Naive thymus-derived CD4-positive, alpha-beta T cell (primary cell): Measurements from ENCODE around the gene SGMS2. TPM values are rescaled to one million over a fixed set of nuclear protein-coding genes. Genes with fewer than 3 reads are reported as not detected.

Experiments
- ATAC-seq: fragments of 150-1000 bp; cut with Tn5 transposase; 2 replicates; pipeline ENCODE4 v1.10.0; 2021; ENCODE audit warnings: mild to moderate bottlenecking, moderate library complexity
- CTCF ChIA-PET: fragments of 350-600 bp; sonication (Branson Sonifier 250); formaldehyde crosslinking; loops from one replicate; lab custom pipeline; 2021; ENCODE audit warnings: antibody characterized with exemption; lab: Charles Lee
- POLR2A ChIA-PET: fragments of 350-600 bp; sonication (Branson Sonifier 250); formaldehyde crosslinking; loops from one replicate; lab custom pipeline; 2021; ENCODE audit warnings: antibody characterized with exemption, inconsistent platforms; lab: Charles Lee
- DNase-seq, 9 donors: peaks; one replicate each; pipeline versions ENCODE4 v3.0.0 to v3.0.0-alpha.2; 2020 to 2022; ENCODE audit warnings: mixed read lengths in 1 of 9
- H3K27ac ChIP-seq: one replicate; pipeline ENCODE4 v1.7.0; 2013; ENCODE audit warnings: mild to moderate bottlenecking, low read depth, low read length, moderate library complexity
- H3K27me3 ChIP-seq, 2 donors: one replicate each; pipeline ENCODE4 v1.7.0; 2013; ENCODE audit warnings: low read length in 2 of 2, mild to moderate bottlenecking in 2 of 2, moderate library complexity in 2 of 2; ENCODE audit not compliant: control insufficient read depth in 2 of 2, insufficient read depth in 2 of 2
- H3K36me3 ChIP-seq, 3 experiments: 1 replicate in 2 of 3; 2 replicates in 1 of 3; pipeline ENCODE4 v1.7.0; 2013; ENCODE audit warnings: low read length in 3 of 3, mild to moderate bottlenecking in 3 of 3, moderate library complexity in 1 of 3; ENCODE audit not compliant: insufficient read depth in 3 of 3, control insufficient read depth in 2 of 3
- H3K4me1 ChIP-seq, 2 donors: one replicate each; pipeline ENCODE4 v1.7.0; 2013; ENCODE audit warnings: low read length in 2 of 2, mild to moderate bottlenecking in 2 of 2, moderate library complexity in 1 of 2; ENCODE audit not compliant: control insufficient read depth in 2 of 2, insufficient read depth in 2 of 2
- H3K4me3 ChIP-seq: 2 replicates; pipeline ENCODE4 v1.7.0; 2013; ENCODE audit warnings: mild to moderate bottlenecking, low read length
- H3K9me3 ChIP-seq, 3 experiments: 1 replicate in 2 of 3; 2 replicates in 1 of 3; pipeline ENCODE4 v1.7.0; 2013; ENCODE audit warnings: low read length in 3 of 3; ENCODE audit not compliant: control insufficient read depth in 2 of 3
- H3K27ac Mint-ChIP-seq, 9 donors: one replicate each; pipeline ENCODE4 v1.8.0; 2020 to 2022; ENCODE audit warnings: mixed read lengths in 9 of 9, mild to moderate bottlenecking in 8 of 9, moderate library complexity in 5 of 9, inconsistent platforms in 2 of 9
- H3K27me3 Mint-ChIP-seq, 5 donors: one replicate each; pipeline ENCODE4 v1.8.0; 2021 to 2022; ENCODE audit warnings: mixed read lengths in 5 of 5, mild to moderate bottlenecking in 1 of 5
- H3K36me3 Mint-ChIP-seq, 5 donors: one replicate each; pipeline ENCODE4 v1.8.0; 2020 to 2022; ENCODE audit warnings: mixed read lengths in 5 of 5, mild to moderate bottlenecking in 3 of 5, inconsistent platforms in 1 of 5
- H3K4me1 Mint-ChIP-seq, 7 donors: one replicate each; pipeline ENCODE4 v1.8.0; 2020 to 2022; ENCODE audit warnings: mixed read lengths in 7 of 7, mild to moderate bottlenecking in 3 of 7, inconsistent platforms in 1 of 7
- H3K4me3 Mint-ChIP-seq, 10 donors: one replicate each; pipeline ENCODE4 v1.8.0; 2020 to 2022; ENCODE audit warnings: mild to moderate bottlenecking in 10 of 10, mixed read lengths in 10 of 10, moderate library complexity in 6 of 10, inconsistent platforms in 2 of 10
- H3K9me3 Mint-ChIP-seq, 11 donors: one replicate each; pipeline ENCODE4 v1.8.0; 2020 to 2022; ENCODE audit warnings: mixed read lengths in 11 of 11, mild to moderate bottlenecking in 4 of 11, inconsistent platforms in 1 of 11, moderate library complexity in 1 of 11
- intact Hi-C, 2 donors: fragments of 100-400 bp; cut with micrococcal nuclease; formaldehyde crosslinking; loops; one replicate each; pipeline ENCODE4 v1.15.1; 2023
- polyA plus RNA-seq, 2 donors: library from polyadenylated mRNA; unstranded; fragments of 300-500 nt; fragmentation: Illumina TruSeq; gene quantifications; one replicate each; pipeline ENCODE4 v1.2.3, GENCODE V29; 2021
- total RNA-seq, 6 experiments: library from RNA in 5 of 6; stranded (reverse) in 5 of 6; gene quantifications; 1 replicate in 5 of 6; 2 replicates in 1 of 6; pipeline ENCODE4 v1.2.3 and lab custom pipeline; 2021 to 2026

Gene SGMS2
- total and polyA plus RNA-seq, 7 experiments from 2014 or later: 0.24 to 3.5 (median 0.36) TPM; not detected in 4

- Mint-ChIP-seq H3K27me3 (peaks cover 0 to 10% (median 0%) of the 10 kb centered on the region in 5 donors), H3K27ac (peak overlapping the region in 2 of 9 donors; percentile 1 to 10), H3K4me1 (peaks cover 25 to 51% (median 42%) of the 10 kb centered on the region in 7 donors), H3K9me3 (no peaks in the 10 kb centered on the region), H3K36me3 (peaks cover 4 to 23% (median 16%) of the 10 kb centered on the region in 5 donors), H3K4me3 (no peak overlapping the region)
- peaks cover 8 to 12% of the 10 kb centered on the region in 2 donors for H3K4me1 ChIP-seq
- no peaks in the 10 kb centered on the region for H3K9me3 ChIP-seq
- H3K27me3 ChIP-seq: no peaks in the 10 kb centered on the region
- CTCF ChIA-PET: no interaction called here
- no peak overlapping the region for H3K4me3 ChIP-seq
- no peaks in the 10 kb centered on the region for H3K36me3 ChIP-seq
- intact Hi-C loops: no loop called here
- POLR2A ChIA-PET: no interaction called here
- DNase-seq: no peak
- no peak for ATAC-seq
- H3K27ac ChIP-seq: no peak overlapping the region
Measured at GRCh38 chr4:107935246-107935645, 110.5 kb downstream of the SGMS2 start.

DNA sequence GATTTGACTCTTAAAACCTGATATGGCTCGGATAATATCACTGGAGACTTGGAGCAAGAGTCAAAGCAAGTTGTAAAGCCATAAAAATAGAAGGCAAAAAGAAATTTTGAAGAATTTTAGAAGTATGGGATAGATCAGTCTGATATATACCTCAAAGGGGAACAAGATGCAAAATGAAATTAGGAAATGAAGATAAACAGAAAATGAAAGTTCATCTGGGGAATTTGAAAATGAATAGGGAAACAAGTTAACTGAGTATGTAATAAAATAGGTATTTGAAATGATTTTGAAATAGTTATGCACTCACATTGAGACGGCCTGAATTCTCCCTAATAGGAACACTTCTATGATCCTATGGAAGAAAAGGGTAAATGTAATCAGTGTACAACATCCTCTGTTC lies 112.3 kb downstream of the SGMS2 start:
- DNase-seq (no peak), ATAC-seq (no peak)
- peaks cover 18 to 41% (median 35%) of the 10 kb centered on the region in 7 donors for H3K4me1 Mint-ChIP-seq
- intact Hi-C loops: no loop called here
- H3K9me3 ChIP-seq: no peaks in the 10 kb centered on the region
- no peak overlapping the region for H3K4me3 ChIP-seq
- peaks cover 0 to 3% (median 0%) of the 10 kb centered on the region in 5 donors for H3K27me3 Mint-ChIP-seq
- H3K4me1 ChIP-seq: peaks cover 6 to 8% of the 10 kb centered on the region in 2 donors
- POLR2A ChIA-PET: interaction anchor here (0.7 kb wide), 1 partner anchor 600 kb away, joined by 3 read pairs; no protein-coding TSS in a partner anchor
- CTCF ChIA-PET: no interaction called here
- no peak overlapping the region for H3K27ac ChIP-seq
- H3K36me3 Mint-ChIP-seq: peaks cover 4 to 26% (median 16%) of the 10 kb centered on the region in 5 donors
- H3K27ac Mint-ChIP-seq: no peak overlapping the region
- no peaks in the 10 kb centered on the region for H3K36me3 ChIP-seq
- no peaks in the 10 kb centered on the region for H3K9me3 Mint-ChIP-seq
- peak overlapping the region in 4 of 10 donors; percentile 14 to 65 (median 48) for H3K4me3 Mint-ChIP-seq
- H3K27me3 ChIP-seq: no peaks in the 10 kb centered on the region

DNA sequence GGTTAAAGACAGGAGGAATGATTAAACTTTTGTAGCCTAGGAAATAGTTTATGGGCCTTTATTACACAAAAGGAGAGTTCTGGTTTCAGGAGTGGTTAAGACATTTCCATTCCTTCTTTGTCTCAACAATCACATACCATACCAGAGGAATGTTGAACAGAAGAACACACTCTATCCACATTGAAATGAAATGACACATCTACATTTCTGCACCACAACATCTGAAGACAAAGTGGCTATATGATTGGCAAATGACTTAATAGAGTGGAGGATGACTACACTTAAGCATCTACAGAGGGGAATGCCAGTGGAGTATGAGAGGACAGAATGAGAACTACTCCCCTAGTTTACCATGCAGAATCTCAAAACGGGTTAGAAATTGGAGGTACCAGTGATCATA lies 114.6 kb downstream of the SGMS2 start:
- H3K27ac ChIP-seq: no peak overlapping the region
- no peaks in the 10 kb centered on the region for H3K36me3 ChIP-seq
- CTCF ChIA-PET: no interaction called here
- Mint-ChIP-seq H3K4me3 (no peak overlapping the region), H3K27me3 (no peaks in the 10 kb centered on the region), H3K27ac (no peak overlapping the region), H3K4me1 (peaks cover 7 to 18% (median 12%) of the 10 kb centered on the region in 7 donors), H3K9me3 (peaks cover 0 to 4% (median 0%) of the 10 kb centered on the region in 11 donors), H3K36me3 (peaks cover 4 to 38% (median 26%) of the 10 kb centered on the region in 5 donors)
- no peak overlapping the region for H3K4me3 ChIP-seq
- no peak for DNase-seq
- no peaks in the 10 kb centered on the region for H3K4me1 ChIP-seq
- intact Hi-C loops: no loop called here
- H3K27me3 ChIP-seq: no peaks in the 10 kb centered on the region
- H3K9me3 ChIP-seq: no peaks in the 10 kb centered on the region
- POLR2A ChIA-PET: no interaction called here
- ATAC-seq: no peak

GRCh38 chr4:107945809-107946208 lies 121.1 kb downstream of the SGMS2 start:
- peaks cover 3 to 65% (median 42%) of the 10 kb centered on the region in 5 donors for H3K36me3 Mint-ChIP-seq
- H3K4me3 Mint-ChIP-seq: no peak overlapping the region

DNA sequence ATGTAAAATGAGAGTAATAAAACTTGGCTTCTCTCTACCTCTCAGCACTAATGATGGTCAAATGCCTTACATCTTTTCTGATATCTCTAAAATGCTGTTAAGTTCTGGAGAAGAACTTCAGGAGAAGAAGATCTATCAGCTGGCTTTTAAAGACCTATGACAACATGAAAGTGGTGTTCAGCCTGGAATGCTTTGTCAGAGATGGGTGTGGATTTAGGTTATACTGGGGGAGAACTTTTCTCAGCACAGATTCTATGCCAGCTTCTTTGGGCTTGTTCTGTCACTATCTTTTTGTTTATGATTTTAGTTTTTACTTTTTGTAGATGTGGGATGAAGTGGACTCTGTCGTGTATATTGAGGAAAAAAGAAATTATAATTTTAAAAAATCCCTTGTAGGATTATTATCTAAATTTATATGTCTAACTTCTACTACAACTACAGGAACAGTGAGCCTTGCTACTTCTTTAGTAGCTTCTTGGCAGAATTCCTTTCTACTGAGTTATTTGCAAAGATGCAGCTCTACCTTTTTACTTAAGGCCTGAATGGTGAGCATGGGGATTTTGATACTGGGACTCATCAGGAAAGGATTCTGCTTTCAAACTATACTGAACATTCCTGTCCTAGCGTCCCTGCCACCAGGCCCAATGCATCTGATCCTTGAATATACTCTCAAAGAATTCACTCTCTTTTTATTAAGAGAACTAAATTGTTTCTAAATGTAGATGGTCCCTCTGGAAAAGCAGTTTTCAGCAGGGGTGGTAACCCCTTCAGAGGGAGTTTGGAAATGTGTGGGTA lies 126.2 kb downstream of the SGMS2 start:
- DNase-seq (no peak), ATAC-seq (no peak)
- intact Hi-C loops: no loop called here
- Histone ChIP-seq H3K4me3 (no peak overlapping the region), H3K27ac (no peak overlapping the region), H3K36me3 (peaks cover 0 to 21% (median 0%) of the 10 kb centered on the region in 3 experiments), H3K4me1 (no peaks in the 10 kb centered on the region), H3K27me3 (no peaks in the 10 kb centered on the region), H3K9me3 (peaks cover 0 to 8% (median 0%) of the 10 kb centered on the region in 3 experiments)
- H3K27me3 Mint-ChIP-seq: no peaks in the 10 kb centered on the region
- peaks cover 0 to 10% (median 8%) of the 10 kb centered on the region in 11 donors for H3K9me3 Mint-ChIP-seq
- peaks cover 3 to 58% (median 44%) of the 10 kb centered on the region in 5 donors for H3K36me3 Mint-ChIP-seq
- H3K4me3 Mint-ChIP-seq: no peak overlapping the region
- H3K27ac Mint-ChIP-seq: no peak overlapping the region
- H3K4me1 Mint-ChIP-seq: no peaks in the 10 kb centered on the region
- POLR2A ChIA-PET: no interaction called here
- CTCF ChIA-PET: no interaction called here

More at GRCh38 chr4:107945809-107946208, 121.1 kb downstream of the SGMS2 start:
- no peaks in the 10 kb centered on the region for H3K27me3 ChIP-seq
- CTCF ChIA-PET: interaction anchor here (0.6 kb wide), 1 partner anchor 67 kb away, joined by 4 read pairs; no protein-coding TSS in a partner anchor
- H3K9me3 Mint-ChIP-seq: peaks cover 0 to 4% (median 0%) of the 10 kb centered on the region in 11 donors
- intact Hi-C loops: no loop called here
- H3K4me1 Mint-ChIP-seq: no peaks in the 10 kb centered on the region
- peaks cover 0 to 28% (median 0%) of the 10 kb centered on the region in 3 experiments for H3K36me3 ChIP-seq
- POLR2A ChIA-PET: no interaction called here
- no peak overlapping the region for H3K27ac ChIP-seq
- no peak overlapping the region for H3K4me3 ChIP-seq
- H3K27ac Mint-ChIP-seq: no peak overlapping the region
- no peaks in the 10 kb centered on the region for H3K4me1 ChIP-seq
- DNase-seq: no peak
- no peaks in the 10 kb centered on the region for H3K9me3 ChIP-seq
- H3K27me3 Mint-ChIP-seq: no peaks in the 10 kb centered on the region
- ATAC-seq: no peak

DNA sequence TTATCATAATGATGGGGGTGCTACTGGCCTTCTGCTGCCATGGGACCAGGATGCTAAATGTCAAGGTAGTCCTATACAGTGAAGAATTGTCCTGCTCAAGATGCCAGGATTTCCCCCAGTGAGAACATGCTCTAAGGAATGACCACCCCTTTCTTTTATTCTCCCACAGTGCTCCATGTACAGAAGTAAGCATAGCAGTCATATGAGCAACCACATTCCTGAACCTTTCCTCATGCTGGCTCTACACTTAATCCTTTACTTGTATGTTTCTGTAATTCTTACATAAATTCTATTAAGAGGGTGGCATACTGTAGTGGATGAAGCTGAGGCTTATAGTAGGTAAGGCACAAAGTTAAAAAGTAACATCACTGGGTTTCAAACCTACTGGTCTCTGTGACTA lies 126.8 kb downstream of the SGMS2 start:
- Histone ChIP-seq H3K9me3 (peaks cover 0 to 8% (median 0%) of the 10 kb centered on the region in 3 experiments), H3K36me3 (peaks cover 0 to 21% (median 0%) of the 10 kb centered on the region in 3 experiments), H3K27me3 (no peaks in the 10 kb centered on the region), H3K27ac (no peak overlapping the region), H3K4me1 (no peaks in the 10 kb centered on the region), H3K4me3 (no peak overlapping the region)
- Mint-ChIP-seq H3K27ac (peak overlapping the region in 1 of 9 donors; percentile 46), H3K4me3 (no peak overlapping the region), H3K36me3 (peaks cover 4 to 58% (median 49%) of the 10 kb centered on the region in 5 donors), H3K4me1 (no peaks in the 10 kb centered on the region), H3K9me3 (peaks cover 0 to 16% (median 14%) of the 10 kb centered on the region in 11 donors), H3K27me3 (peaks cover 0 to 5% (median 0%) of the 10 kb centered on the region in 5 donors)
- no peak for ATAC-seq
- no peak for DNase-seq
- ChIA-PET POLR2A (interaction anchor here (0.9 kb wide), 1 partner anchor 8 kb away, joined by 3 read pairs; no protein-coding TSS in a partner anchor), CTCF (no interaction called here)
- intact Hi-C loops: no loop called here
